GM12878 (cell line): ENCODE data around the gene IKZF1.

Experiments used
- ATF2 ChIP-seq: IDR thresholded peaks from 2 replicates; pipeline ENCODE4 v1.6.1; 2012; ENCODE audit warnings: low read length, inconsistent platforms
- CTCF ChIP-seq, 3 experiments: IDR thresholded peaks in 2 of 3; conservative IDR thresholded peaks in 1 of 3; 2 replicates each; pipeline ENCODE4 v1.5.1; 2011; ENCODE audit warnings: low read depth in 3 of 3, low read length in 3 of 3, mild to moderate bottlenecking in 3 of 3, control low read depth in 2 of 3, moderate library complexity in 2 of 3, inconsistent platforms in 1 of 3, mixed read lengths in 1 of 3; ENCODE audit not compliant: control insufficient read depth in 2 of 3, insufficient read depth in 1 of 3; ENCODE audit errors: extremely low read depth in 1 of 3
- IRF3 ChIP-seq: fragments of 450-650 bp; IDR thresholded peaks from 2 replicates; pipeline ENCODE4 v1.6.1; 2014; ENCODE audit warnings: mild to moderate bottlenecking
- MAX ChIP-seq: IDR thresholded peaks from 2 replicates; pipeline ENCODE4 v1.6.1; 2012; ENCODE audit warnings: low read depth, low read length, improper control_type of control experiment
- MXI1 ChIP-seq: fragments of 150-350 bp; IDR thresholded peaks from 2 replicates; pipeline ENCODE4 v1.6.1; 2011; ENCODE audit warnings: low read depth, mild to moderate bottlenecking, inconsistent platforms, low read length, improper control_type of control experiment
- PKNOX1 ChIP-seq: fragments of 450-650 bp; IDR thresholded peaks from 2 replicates; pipeline ENCODE4 v1.6.1; 2016; ENCODE audit warnings: mild to moderate bottlenecking
- POLR2A ChIP-seq: IDR thresholded peaks from 2 replicates; pipeline ENCODE4 v1.6.1; 2011; ENCODE audit warnings: low read depth, mild to moderate bottlenecking, low read length
- POLR2AphosphoS5 ChIP-seq: IDR thresholded peaks from 2 replicates; pipeline ENCODE4 v1.6.1; 2011; ENCODE audit warnings: mild to moderate bottlenecking, low read length, inconsistent platforms
- RAD21 ChIP-seq: IDR thresholded peaks from 2 replicates; pipeline ENCODE4 v1.6.1; 2011; ENCODE audit warnings: mild to moderate bottlenecking, low read depth, low read length, moderate library complexity; ENCODE audit not compliant: insufficient read depth
- REST ChIP-seq: IDR thresholded peaks from 2 replicates; pipeline ENCODE4 v1.6.1; 2012; ENCODE audit warnings: mild to moderate bottlenecking, low read depth, low read length
- RUNX3 ChIP-seq: IDR thresholded peaks from 2 replicates; pipeline ENCODE4 v1.6.1; 2012; ENCODE audit warnings: low read length, inconsistent platforms
- STAT1 ChIP-seq: fragments of 450-650 bp; conservative IDR thresholded peaks from 2 replicates; pipeline ENCODE4 v1.6.1; 2014; ENCODE audit warnings: antibody characterized with exemption, mild to moderate bottlenecking
- USF2 ChIP-seq: IDR thresholded peaks from 2 replicates; pipeline ENCODE4 v1.6.1; 2011; ENCODE audit warnings: low read depth, low read length, improper control_type of control experiment, borderline replicate concordance
- ZNF24 ChIP-seq: fragments of 450-650 bp; IDR thresholded peaks from 2 replicates; pipeline ENCODE4 v1.6.1; 2017; ENCODE audit warnings: antibody characterized with exemption, mild to moderate bottlenecking

- TF ChIP-seq STAT1 (no peak), USF2 (no peak), RAD21 (no peak), REST (no peak), ATF2 (no peak), ZNF24 (no peak), PKNOX1 (no peak), MAX (no peak), CTCF (IDR thresholded peaks at IDR 0.05 in 2 of 3, conservative IDR thresholded peaks at IDR 0.05 in 1 of 3; ENCODE audit: control insufficient read depth in 2 of 3, extremely low read depth in 1 of 3, insufficient read depth in 1 of 3, low read depth in 3 of 3, low read length in 3 of 3) (no peak), RUNX3 (no peak), POLR2AphosphoS5 (no peak), POLR2A (no peak), IRF3 (no peak), MXI1 (no peak)
Observed at GRCh38 chr7:50359995-50360925, 55.7 kb downstream of the IKZF1 start.
